T-helper 17 cell (primary cell): ENCODE measurements around the gene BGN. TPM values are rescaled to one million over a fixed set of nuclear protein-coding genes. Genes with fewer than 3 reads are reported as not detected.
A peak's percentile ranks its signal among the peaks of the same experiment; 100 is the strongest.

ENCODE experiments used
- ATAC-seq: fragments of 150-1000 bp; cut with Tn5 transposase; 2 replicates; pipeline ENCODE4 v1.10.0; 2021; ENCODE audit warnings: mild to moderate bottlenecking, moderate library complexity
- DNase-seq, 3 donors: peaks; one replicate each; pipeline versions ENCODE4 v3.0.0 to v3.0.0-alpha.2; 2020 to 2021
- H3K9me3 ChIP-seq: one replicate; pipeline ENCODE4 v1.7.0; 2013; ENCODE audit warnings: low read length, mild to moderate bottlenecking; ENCODE audit not compliant: control insufficient read depth, poor library complexity, severe bottlenecking
- H3K27ac Mint-ChIP-seq: one replicate; pipeline ENCODE4 v1.8.0; 2022; ENCODE audit warnings: mild to moderate bottlenecking, moderate library complexity, mixed read lengths
- H3K27me3 Mint-ChIP-seq: one replicate; pipeline ENCODE4 v1.8.0; 2022; ENCODE audit warnings: mixed read lengths
- H3K36me3 Mint-ChIP-seq: one replicate; pipeline ENCODE4 v1.8.0; 2022; ENCODE audit warnings: low read depth, mixed read lengths
- H3K4me1 Mint-ChIP-seq: one replicate; pipeline ENCODE4 v1.8.0; 2022; ENCODE audit warnings: mild to moderate bottlenecking, mixed read lengths
- H3K4me3 Mint-ChIP-seq: one replicate; pipeline ENCODE4 v1.8.0; 2022; ENCODE audit warnings: mild to moderate bottlenecking, moderate library complexity, mixed read lengths
- total RNA-seq, 4 donors: library from RNA in 2 of 4; stranded (reverse) in 2 of 4; gene quantifications; one replicate each; pipeline ENCODE4 v1.2.3 and lab custom pipeline; 2022 to 2026

Gene BGN
- total RNA-seq, 2 donors from 2014 or later = not detected

DNA sequence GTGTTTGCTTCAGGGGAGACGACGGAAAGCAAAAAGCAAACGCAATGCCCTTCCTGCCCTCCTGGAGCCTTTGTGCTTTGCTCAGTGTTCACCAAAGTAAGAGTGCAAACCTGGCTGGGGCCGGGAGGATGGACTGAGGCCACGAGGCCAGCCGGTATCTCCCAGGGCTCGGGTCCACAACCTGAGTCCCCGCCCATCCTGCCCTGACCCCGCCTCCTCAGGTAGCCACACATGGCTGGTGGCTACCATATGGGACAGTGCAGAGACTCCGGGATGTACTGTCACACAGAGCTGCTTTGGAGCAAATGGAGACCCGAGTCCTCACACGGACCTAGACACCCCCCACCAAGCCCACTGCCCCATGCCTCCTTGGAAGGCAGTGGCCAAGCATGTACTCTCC lies 27.5 kb downstream of the BGN start:
- Mint-ChIP-seq H3K27ac (no peak overlapping the region), H3K4me3 (no peak overlapping the region), H3K4me1 (no peaks in the 10 kb centered on the region), H3K36me3 (no peaks in the 10 kb centered on the region), H3K27me3 (peaks cover 14% of the 10 kb centered on the region)
- ATAC-seq = no peak
- no peak for DNase-seq
- H3K9me3 ChIP-seq = no peaks in the 10 kb centered on the region

DNA sequence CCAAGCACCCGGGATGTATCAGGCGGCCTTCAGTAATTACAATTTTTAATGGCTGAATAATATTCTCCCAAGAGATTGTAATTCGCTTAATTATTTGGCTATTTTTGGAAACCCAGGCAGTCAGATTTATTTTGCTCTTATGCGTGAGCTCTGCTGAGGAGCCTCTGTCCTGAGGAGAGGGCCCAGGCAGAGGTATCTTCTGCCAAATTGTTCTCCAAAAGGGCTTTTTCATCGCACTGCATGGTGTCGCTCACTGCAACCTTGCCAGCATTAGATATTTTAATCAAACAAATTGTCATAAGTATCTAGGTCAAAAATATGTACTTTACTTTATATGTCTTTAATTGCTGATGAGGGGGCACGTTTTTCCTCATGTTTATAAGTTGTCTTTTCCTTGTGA lies 28.5 kb downstream of the BGN start:
- Mint-ChIP-seq H3K4me1 (no peaks in the 10 kb centered on the region), H3K36me3 (no peaks in the 10 kb centered on the region), H3K27ac (no peak overlapping the region), H3K27me3 (peaks cover 14% of the 10 kb centered on the region), H3K4me3 (no peak overlapping the region)
- no peak for DNase-seq
- no peaks in the 10 kb centered on the region for H3K9me3 ChIP-seq
- ATAC-seq = no peak

DNA sequence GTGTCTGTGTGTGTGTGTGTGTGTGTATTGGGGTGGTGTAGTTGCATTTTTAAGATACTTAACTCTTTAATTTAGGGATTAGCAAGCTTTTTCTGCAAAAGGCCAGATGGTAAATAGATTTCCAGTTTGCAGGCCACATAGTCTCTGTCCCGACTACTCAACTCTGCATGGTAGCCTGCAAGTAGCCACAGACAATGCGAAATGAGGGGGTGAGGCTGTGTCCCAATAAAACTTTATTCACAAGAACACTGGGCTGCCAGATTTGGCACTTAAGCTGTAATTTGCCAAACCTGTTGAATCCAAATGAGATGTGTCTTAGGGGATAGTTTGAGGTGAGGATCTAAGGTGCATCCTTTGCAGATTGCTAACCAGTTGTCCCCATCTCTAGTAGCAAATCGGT lies 29.5 kb downstream of the BGN start:
- no peak overlapping the region for H3K4me3 Mint-ChIP-seq
- H3K27me3 Mint-ChIP-seq = peaks cover 14% of the 10 kb centered on the region
- DNase-seq (no peak), ATAC-seq (no peak)
- no peaks in the 10 kb centered on the region for H3K36me3 Mint-ChIP-seq
- no peak overlapping the region for H3K27ac Mint-ChIP-seq
- H3K4me1 Mint-ChIP-seq = no peaks in the 10 kb centered on the region
- no peaks in the 10 kb centered on the region for H3K9me3 ChIP-seq

DNA sequence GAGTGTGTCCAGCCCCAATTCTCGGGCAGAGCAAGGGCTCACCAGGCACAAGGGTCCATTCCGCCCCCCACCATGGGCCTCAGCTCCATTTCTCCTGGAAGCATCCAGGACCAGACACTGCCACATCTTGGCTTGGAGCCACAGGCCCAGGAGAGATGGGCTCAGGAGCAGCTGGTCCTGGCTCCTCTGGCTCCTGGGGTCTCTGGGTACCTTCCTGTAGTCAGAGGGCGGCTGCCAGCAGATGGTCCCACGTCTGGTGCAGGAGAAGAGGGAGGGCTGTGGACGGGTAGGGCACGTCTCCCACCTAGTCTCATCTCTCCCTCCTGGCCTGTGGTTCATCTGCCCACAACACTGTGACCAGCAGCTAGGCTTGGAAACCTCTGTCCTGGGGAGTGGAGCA lies 30.7 kb downstream of the BGN start:
- H3K4me3 Mint-ChIP-seq = no peak overlapping the region

DNA sequence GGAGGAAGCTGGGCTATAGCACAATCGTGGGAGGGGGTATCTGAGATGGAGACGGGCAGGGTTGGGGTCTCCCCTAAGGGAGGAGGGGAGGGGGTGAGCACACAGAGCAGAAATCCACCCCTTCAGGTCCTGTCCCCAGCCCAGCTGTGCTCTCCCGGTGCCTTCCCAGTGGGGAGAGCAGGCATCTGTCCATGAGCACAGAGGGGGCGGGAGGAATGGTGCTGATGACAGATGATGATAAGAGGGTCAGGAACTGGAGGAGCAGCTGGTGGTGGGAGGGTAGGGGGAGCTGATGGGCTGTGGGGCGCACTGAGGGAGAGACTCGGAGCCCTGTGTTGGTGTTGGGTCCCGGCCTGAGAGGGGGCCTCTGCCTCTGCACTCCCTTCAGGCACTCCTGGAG lies 31.3 kb downstream of the BGN start:
- no peak overlapping the region for H3K27ac Mint-ChIP-seq
- H3K4me1 Mint-ChIP-seq = no peaks in the 10 kb centered on the region
- peaks cover 14% of the 10 kb centered on the region for H3K27me3 Mint-ChIP-seq
- ATAC-seq (no peak), DNase-seq (no peak)
- H3K4me3 Mint-ChIP-seq = no peak overlapping the region
- no peaks in the 10 kb centered on the region for H3K9me3 ChIP-seq
- H3K36me3 Mint-ChIP-seq = no peaks in the 10 kb centered on the region

More for the DNA sequence above, 30.7 kb downstream of the BGN start:
- no peaks in the 10 kb centered on the region for H3K9me3 ChIP-seq
- DNase-seq (no peak), ATAC-seq (no peak)
- Mint-ChIP-seq H3K4me1 (no peaks in the 10 kb centered on the region), H3K27ac (no peak overlapping the region), H3K36me3 (no peaks in the 10 kb centered on the region), H3K27me3 (peaks cover 14% of the 10 kb centered on the region)

DNA sequence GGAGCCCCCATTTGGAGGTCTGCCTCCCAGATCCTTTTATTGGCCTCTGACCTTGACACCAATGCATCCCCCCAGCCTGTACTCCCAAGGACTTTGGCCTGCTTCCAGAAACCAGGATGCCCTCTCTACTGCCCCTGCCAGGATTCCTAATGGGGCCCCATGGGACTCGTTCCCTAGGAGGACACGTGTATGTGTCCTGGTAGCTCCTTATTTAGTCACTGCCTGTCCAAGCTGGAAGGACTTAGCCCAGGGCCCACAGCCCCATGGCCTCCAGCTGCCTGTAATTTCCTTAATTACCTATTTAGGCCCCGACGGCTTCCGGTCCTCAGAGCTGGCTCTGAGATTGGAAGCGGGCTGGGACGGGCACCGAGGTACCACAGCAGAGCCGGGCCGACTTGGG lies 32.0 kb downstream of the BGN start:
- no peaks in the 10 kb centered on the region for H3K36me3 Mint-ChIP-seq
- no peaks in the 10 kb centered on the region for H3K9me3 ChIP-seq
- no peaks in the 10 kb centered on the region for H3K4me1 Mint-ChIP-seq
- H3K27me3 Mint-ChIP-seq = peaks cover 11% of the 10 kb centered on the region
- no peak for ATAC-seq
- no peak for DNase-seq
- no peak overlapping the region for H3K4me3 Mint-ChIP-seq
- H3K27ac Mint-ChIP-seq = no peak overlapping the region

DNA sequence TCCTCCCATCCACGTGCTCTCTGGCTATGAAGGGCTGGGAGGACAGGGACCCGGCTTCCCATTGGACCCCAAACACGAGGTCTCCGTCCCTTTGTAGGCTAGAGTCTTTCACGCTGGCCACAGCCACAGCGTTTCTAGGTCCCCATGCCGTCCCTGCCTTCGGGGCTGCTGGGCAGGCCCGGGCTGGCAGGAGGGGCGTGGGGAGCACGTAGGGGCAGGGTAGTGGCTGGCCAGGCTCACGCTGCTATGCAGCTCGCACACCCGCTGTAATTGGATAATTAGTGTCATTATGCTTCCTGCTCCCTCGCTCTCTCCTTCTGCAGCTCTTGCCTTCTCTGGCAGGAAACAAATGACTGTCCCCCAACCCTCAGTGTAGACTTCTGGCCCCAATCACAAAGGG lies 32.4 kb downstream of the BGN start:
- DNase-seq (no peak), ATAC-seq (no peak)
- no peaks in the 10 kb centered on the region for H3K36me3 Mint-ChIP-seq
- H3K27me3 Mint-ChIP-seq = peaks cover 8% of the 10 kb centered on the region
- H3K27ac Mint-ChIP-seq = no peak overlapping the region
- H3K4me3 Mint-ChIP-seq = no peak overlapping the region
- no peaks in the 10 kb centered on the region for H3K4me1 Mint-ChIP-seq
- H3K9me3 ChIP-seq = no peaks in the 10 kb centered on the region

DNA sequence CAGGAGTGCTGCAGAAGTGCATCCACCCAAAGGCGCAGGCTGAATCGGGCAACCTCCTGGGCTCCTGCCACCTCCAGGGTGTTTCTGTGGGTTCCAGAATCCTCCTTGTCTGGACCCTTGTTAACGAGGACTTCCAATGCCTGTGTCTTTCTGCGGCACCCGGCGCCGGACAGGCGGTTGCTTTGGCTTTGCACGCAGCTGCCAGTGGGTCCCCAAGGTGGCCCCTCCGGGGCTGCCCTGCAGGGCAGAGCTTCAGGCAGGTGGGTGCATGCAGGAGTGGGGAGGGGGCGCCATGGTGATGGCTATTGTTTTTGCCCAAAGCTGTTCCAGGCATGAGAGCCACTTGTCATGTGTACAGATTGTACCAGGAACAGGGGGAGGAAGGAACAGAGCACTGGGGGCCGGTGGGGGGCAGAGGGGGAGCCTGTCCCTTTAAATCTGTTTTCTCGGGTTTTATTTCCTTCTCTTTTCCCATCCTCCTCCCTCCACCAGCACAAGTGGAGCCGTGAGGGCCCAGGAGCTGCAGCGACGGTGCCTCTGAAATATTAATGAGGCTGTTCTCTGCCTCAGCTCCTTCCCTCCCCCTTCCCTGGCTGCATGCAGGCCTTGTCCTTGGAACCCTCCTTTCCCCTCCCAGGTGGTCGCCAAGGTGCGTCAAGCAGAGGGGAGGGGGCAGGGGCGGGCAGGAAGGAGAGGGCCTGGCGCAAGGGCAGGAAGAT lies 35.8 kb downstream of the BGN start:
- Mint-ChIP-seq H3K27ac (no peak overlapping the region), H3K27me3 (peaks cover 8% of the 10 kb centered on the region), H3K36me3 (no peaks in the 10 kb centered on the region), H3K4me1 (no peaks in the 10 kb centered on the region), H3K4me3 (no peak overlapping the region)
- H3K9me3 ChIP-seq = no peaks in the 10 kb centered on the region
- DNase-seq (no peak), ATAC-seq (no peak)

DNA sequence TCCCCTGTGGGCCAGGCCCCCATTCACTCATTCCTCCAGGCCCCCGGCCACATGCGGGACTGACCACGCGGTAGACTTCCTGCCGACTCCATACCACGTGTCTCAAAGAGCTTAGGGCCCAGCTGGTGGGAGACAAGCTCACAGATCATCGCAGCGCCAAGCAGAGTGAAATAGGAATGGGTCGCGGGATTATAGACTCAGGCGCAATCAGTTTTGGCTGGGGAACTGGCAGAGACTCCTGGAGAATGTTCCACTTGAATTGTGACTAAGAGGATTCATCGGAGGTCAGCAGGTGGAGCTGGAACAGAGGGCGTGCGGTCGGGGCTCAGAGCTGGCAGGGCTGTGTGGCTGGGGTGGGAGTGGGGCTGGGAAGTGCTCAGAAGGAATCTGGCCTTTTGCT lies 38.3 kb downstream of the BGN start:
- Mint-ChIP-seq H3K4me1 (no peaks in the 10 kb centered on the region), H3K27ac (no peak overlapping the region), H3K27me3 (no peaks in the 10 kb centered on the region), H3K36me3 (no peaks in the 10 kb centered on the region), H3K4me3 (no peak overlapping the region)
- ATAC-seq (no peak), DNase-seq (no peak)
- H3K9me3 ChIP-seq = no peaks in the 10 kb centered on the region

DNA sequence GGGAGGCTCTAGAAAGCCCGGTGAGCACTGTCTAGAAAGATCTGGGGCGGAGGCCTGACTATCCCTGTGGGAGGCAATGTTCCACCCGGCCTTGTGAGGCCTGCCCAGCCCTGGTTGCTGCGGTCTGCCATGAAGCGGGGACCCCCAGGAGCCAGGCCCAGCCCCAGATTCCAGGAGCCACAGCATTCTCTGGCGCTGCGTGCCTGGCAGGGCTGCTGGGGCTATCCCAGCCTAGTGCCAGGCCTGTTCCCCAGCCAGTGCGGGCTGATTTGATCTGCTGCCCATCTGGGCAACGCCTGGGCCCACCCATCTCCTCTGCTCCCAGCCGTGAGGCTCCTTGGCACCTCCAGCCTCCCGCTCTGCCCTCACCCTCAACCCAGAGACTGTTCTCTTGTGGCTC lies 42.3 kb downstream of the BGN start:
- no peak overlapping the region for H3K27ac Mint-ChIP-seq
- no peaks in the 10 kb centered on the region for H3K27me3 Mint-ChIP-seq
- H3K36me3 Mint-ChIP-seq = no peaks in the 10 kb centered on the region
- ATAC-seq (no peak), DNase-seq (no peak)
- no peaks in the 10 kb centered on the region for H3K9me3 ChIP-seq
- no peaks in the 10 kb centered on the region for H3K4me1 Mint-ChIP-seq
- no peak overlapping the region for H3K4me3 Mint-ChIP-seq

DNA sequence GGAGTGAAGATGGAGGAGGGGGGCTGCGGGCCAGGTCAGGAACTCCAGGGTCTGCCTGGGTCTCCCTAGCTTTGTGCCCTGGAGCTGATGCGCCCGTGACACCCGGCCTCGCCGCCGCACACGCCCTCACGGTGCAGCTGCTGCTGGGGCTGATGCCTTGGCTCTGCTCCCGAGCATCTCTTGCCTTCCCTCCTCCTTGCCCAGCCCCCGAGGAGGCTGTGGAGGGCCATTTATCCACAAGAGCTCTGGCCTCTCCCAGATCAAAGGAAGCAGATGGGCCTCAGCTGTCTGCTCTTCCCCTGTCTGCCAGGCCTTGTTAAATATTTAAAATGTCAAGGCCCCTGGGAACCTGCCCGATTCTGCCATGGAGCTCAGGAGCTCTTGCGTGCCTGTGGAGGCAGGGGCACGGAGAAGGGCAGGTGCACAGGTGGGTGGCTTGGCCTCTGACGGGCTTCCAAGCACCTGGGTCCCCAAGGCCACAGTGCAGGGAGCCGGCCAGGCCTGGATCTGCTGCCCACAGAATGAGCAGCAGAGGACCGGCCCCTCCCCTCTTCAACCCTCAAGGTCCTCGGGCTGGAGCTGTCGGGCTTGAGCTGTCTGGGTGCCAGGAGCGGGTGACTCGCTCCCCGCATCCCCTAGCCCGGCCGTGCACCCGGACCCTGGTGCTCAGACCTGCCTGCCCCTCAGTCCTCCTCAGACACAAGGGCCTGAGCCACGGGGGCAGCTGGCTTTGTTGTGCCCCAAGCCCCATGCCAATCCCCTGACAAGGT lies 42.9 kb downstream of the BGN start:
- no peak for DNase-seq
- ATAC-seq = no peak
- no peak overlapping the region for H3K4me3 Mint-ChIP-seq
- H3K4me1 Mint-ChIP-seq = no peaks in the 10 kb centered on the region
- no peak overlapping the region for H3K27ac Mint-ChIP-seq
- no peaks in the 10 kb centered on the region for H3K27me3 Mint-ChIP-seq
- no peaks in the 10 kb centered on the region for H3K9me3 ChIP-seq
- H3K36me3 Mint-ChIP-seq = no peaks in the 10 kb centered on the region

DNA sequence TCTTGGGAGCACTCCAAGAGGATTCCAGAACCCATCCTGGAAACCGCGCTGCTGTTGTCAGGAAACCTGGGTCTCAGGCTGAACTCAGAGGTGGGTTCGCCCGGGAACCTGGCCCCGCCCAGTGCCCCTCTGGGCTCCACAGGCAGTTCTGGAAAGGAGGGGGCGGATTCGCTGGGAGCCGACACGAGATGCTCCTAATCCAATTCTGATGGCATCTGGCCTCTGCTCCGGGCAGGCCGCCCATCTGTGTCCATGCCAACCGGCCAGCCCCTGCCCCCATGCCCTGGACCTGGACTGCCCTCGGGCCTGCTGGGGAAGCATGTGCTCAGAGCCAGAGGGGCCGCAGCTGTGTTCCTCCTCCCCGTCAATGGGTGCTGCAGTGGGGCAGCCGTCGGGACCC lies 43.6 kb downstream of the BGN start:
- Mint-ChIP-seq H3K4me3 (no peak overlapping the region), H3K4me1 (no peaks in the 10 kb centered on the region), H3K27ac (no peak overlapping the region), H3K27me3 (no peaks in the 10 kb centered on the region), H3K36me3 (no peaks in the 10 kb centered on the region)
- no peak for DNase-seq
- no peak for ATAC-seq
- no peaks in the 10 kb centered on the region for H3K9me3 ChIP-seq

DNA sequence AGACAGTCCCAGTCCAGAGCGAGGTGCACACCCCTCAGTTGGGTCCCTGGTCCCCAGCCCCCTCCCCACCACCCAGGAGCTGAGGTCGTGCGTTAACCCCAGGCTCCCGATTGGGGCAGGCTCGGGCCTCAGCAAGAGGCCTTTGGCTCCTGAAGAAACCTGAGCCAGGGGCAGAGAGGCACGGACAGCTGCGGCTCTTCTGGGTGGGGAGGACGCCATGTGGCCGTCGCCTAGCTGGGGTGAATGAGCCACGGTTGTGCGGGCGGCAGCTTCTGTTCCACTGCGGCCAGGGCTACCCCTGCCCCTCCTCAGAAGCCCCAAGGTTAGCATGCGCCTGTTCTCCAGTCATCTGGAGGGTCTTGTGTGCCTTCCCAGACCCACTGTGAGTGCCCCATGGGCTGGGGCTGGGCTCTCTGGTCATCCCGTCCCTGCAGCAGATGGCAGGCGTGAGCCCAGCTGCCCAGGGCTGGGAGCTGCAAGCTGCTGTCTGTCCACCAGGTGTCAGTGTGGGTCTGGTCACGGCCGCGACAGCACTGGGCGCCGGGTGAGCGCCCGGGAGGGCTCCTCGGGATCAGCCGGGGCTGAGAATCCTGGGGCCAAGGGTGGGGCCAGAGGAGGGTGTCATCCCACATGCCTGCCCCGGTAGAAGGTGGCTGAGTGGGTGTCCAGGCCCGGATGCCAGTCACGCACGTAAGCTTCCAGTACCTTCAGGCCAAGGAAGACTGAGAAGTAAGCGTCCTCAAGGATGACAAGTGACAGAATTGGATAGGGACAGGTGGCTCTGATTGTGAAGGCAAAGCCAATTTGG lies 44.6 kb downstream of the BGN start:
- DNase-seq = peak; percentile 28 to 47 (median 29)
- Mint-ChIP-seq H3K27ac (no peak overlapping the region), H3K4me3 (no peak overlapping the region), H3K27me3 (no peaks in the 10 kb centered on the region), H3K4me1 (no peaks in the 10 kb centered on the region), H3K36me3 (no peaks in the 10 kb centered on the region)
- H3K9me3 ChIP-seq = no peaks in the 10 kb centered on the region
- peak; percentile 82 for ATAC-seq
